GM19397 (cell line): Measurements from ENCODE around the gene TMEM140.
"Not testable (repeated sequence)": the region's sequence is repeated elsewhere in the genome, so short reads cannot be mapped to it uniquely, and the experiment has no call there.

Experiments
- ATAC-seq: cut with Tn5 transposase; IDR thresholded peaks from one replicate; pipeline ENCODE4 v1.9.1; 2021; ENCODE audit warnings: mild to moderate bottlenecking, moderate library complexity; ENCODE audit not compliant: unreplicated experiment

Gene TMEM140

GRCh38 chr7:135211946-135212685 lies 64.2 kb downstream of the TMEM140 start:
- ATAC-seq: not testable (repeated sequence)

- ATAC-seq: no peak
Observed at GRCh38 chr7:135213831-135214230, 66.0 kb downstream of the TMEM140 start.

GRCh38 chr7:135215180-135215579 lies 67.3 kb downstream of the TMEM140 start:
- ATAC-seq: no peak

GRCh38 chr7:135215698-135216097 lies 67.8 kb downstream of the TMEM140 start:
- no peak for ATAC-seq
